ENCODE measurements around the gene PNMA8B. TPM values are rescaled to one million over a fixed set of nuclear protein-coding genes. Genes with fewer than 3 reads are reported as not detected.

Gene PNMA8B
- total RNA-seq, 1 experiment from 2014 or later: 0.10 TPM

DNA sequence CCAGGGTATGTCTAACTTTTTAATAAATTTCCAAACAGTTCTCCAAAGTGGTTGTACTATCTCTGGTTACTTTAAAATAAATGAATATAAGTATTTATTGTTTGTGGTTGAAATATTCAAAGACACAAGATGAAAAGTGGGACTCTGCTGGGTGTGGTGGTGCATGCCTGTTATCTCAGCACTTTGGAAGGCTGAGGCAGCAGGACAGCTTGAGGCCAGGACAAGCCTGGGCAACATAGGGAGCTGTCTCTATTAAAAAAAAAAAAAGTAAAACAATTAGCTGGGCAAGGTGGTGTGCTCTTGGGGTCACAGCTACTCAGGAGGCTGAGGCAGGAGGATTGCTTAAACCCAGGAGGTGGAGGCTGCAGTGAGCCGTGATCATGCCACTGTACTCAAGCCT is 34.7 kb downstream of the PNMA8B start:
- CTCF ChIA-PET: no interaction called here
- Histone ChIP-seq H3K9me3 (ENCODE audit: control insufficient read depth in 1 of 2, insufficient read depth in 1 of 2, low read depth in 1 of 2, low read length in 2 of 2) (no peaks in the 10 kb centered on the region), H3K27ac (ENCODE audit: low read depth, low read length) (no peak overlapping the region), H3K9ac (ENCODE audit: low read length) (no peak overlapping the region), H4K20me1 (ENCODE audit: insufficient read depth) (no peaks in the 10 kb centered on the region), H3K4me1 (ENCODE audit: control insufficient read depth in 1 of 2, insufficient read depth in 2 of 2, low read length in 2 of 2) (no peaks in the 10 kb centered on the region), H3K27me3 (ENCODE audit: insufficient read depth, low read length) (no peaks in the 10 kb centered on the region), H3K79me2 (ENCODE audit: insufficient read depth, low read length) (no peaks in the 10 kb centered on the region), H3K9me2 (ENCODE audit: insufficient read depth) (no peaks in the 10 kb centered on the region), H3K4me2 (ENCODE audit: low read length) (no peak overlapping the region), H2AFZ (ENCODE audit: low read depth, low read length, poor library complexity, severe bottlenecking) (no peak overlapping the region), H3K36me3 (ENCODE audit: control insufficient read depth in 1 of 2, insufficient read depth in 2 of 2, low read length in 2 of 2) (no peaks in the 10 kb centered on the region), H3K4me3 (replicated peaks in 1 of 2; ENCODE audit: low read depth in 1 of 2, low read length in 2 of 2) (no peak overlapping the region)
- no peak for TF ChIP-seq REST (IDR thresholded peaks at IDR 0.05; ENCODE audit: low read depth)
- TF ChIP-seq SIN3A (IDR thresholded peaks at IDR 0.05; ENCODE audit: low read depth): no peak
- TF ChIP-seq SP1 (IDR thresholded peaks at IDR 0.05; ENCODE audit: low read depth): no peak
- TF ChIP-seq POLR2A (IDR thresholded peaks at IDR 0.05; ENCODE audit: borderline replicate concordance, extremely low read depth, insufficient read depth, insufficient read length): no peak
- no peak for DNase-seq (ENCODE audit: low read depth, low spot score)
- POLR2A ChIA-PET: no interaction called here
- RAD21 ChIA-PET (ENCODE audit: low non-redundant PET in 1 of 2, low total read pairs in 2 of 2, uncharacterized antibody in 2 of 2, unreplicated experiment in 2 of 2): no interaction called here
- BruUV-seq (replicated peaks): no TSS peak
- intact Hi-C loops (cut with micrococcal nuclease): no loop called here
- no peak for ATAC-seq

DNA sequence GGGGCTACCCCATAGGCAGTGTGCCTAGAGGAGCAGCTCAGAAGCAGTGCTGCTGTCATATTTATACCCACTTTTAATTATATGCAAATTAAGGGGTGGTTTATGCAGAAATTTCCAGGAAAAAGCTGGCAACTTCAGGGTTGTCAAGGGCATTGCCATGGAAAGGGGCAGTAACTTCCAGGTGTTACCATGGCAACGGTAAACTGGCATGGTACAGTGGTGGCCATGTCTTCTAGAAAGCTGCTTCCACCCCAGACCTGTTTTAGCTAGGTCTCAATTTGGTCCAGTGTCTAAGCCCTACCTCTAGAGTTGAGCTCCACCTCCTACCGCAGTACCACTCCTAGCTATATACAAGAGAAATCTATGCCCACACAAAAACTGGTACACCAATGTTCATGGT is 35.6 kb downstream of the PNMA8B start:
- no TSS peak for BruUV-seq (replicated peaks)
- no peak overlapping the region for H3K4me2 ChIP-seq (ENCODE audit: low read length)
- ChIA-PET CTCF (no interaction called here), RAD21 (ENCODE audit: low non-redundant PET in 1 of 2, low total read pairs in 2 of 2, uncharacterized antibody in 2 of 2, unreplicated experiment in 2 of 2) (no interaction called here), POLR2A (no interaction called here)
- H3K9me2 ChIP-seq (ENCODE audit: insufficient read depth): no peaks in the 10 kb centered on the region
- no peak overlapping the region for H2AFZ ChIP-seq (ENCODE audit: low read depth, low read length, poor library complexity, severe bottlenecking)
- no peak overlapping the region for H3K4me3 ChIP-seq (replicated peaks in 1 of 2; ENCODE audit: low read depth in 1 of 2, low read length in 2 of 2)
- H4K20me1 ChIP-seq (ENCODE audit: insufficient read depth): no peaks in the 10 kb centered on the region
- H3K27me3 ChIP-seq (ENCODE audit: insufficient read depth, low read length): no peaks in the 10 kb centered on the region
- no peaks in the 10 kb centered on the region for H3K36me3 ChIP-seq (ENCODE audit: control insufficient read depth in 1 of 2, insufficient read depth in 2 of 2, low read length in 2 of 2)
- no peaks in the 10 kb centered on the region for H3K79me2 ChIP-seq (ENCODE audit: insufficient read depth, low read length)
- DNase-seq (ENCODE audit: low read depth, low spot score) (no peak), ATAC-seq (no peak)
- intact Hi-C loops (cut with micrococcal nuclease): no loop called here
- H3K4me1 ChIP-seq (ENCODE audit: control insufficient read depth in 1 of 2, insufficient read depth in 2 of 2, low read length in 2 of 2): no peaks in the 10 kb centered on the region
- H3K27ac ChIP-seq (ENCODE audit: low read depth, low read length): no peak overlapping the region
- no peak overlapping the region for H3K9ac ChIP-seq (ENCODE audit: low read length)
- H3K9me3 ChIP-seq (ENCODE audit: control insufficient read depth in 1 of 2, insufficient read depth in 1 of 2, low read depth in 1 of 2, low read length in 2 of 2): no peaks in the 10 kb centered on the region
- TF ChIP-seq, protein P1, sequence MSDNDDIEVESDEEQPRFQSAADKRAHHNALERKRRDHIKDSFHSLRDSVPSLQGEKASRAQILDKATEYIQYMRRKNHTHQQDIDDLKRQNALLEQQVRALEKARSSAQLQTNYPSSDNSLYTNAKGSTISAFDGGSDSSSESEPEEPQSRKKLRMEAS (IDR thresholded peaks at IDR 0.05): no peak
- TF ChIP-seq EZH2phosphoT487 (IDR thresholded peaks at IDR 0.05; ENCODE audit: borderline replicate concordance) (no peak), CBX3 (IDR thresholded peaks at IDR 0.05; ENCODE audit: low read depth) (no peak), TCF7L2 (IDR thresholded peaks at IDR 0.05; ENCODE audit: borderline replicate concordance, extremely low read depth, insufficient read depth, insufficient read length) (no peak), POLR2A (IDR thresholded peaks at IDR 0.05; ENCODE audit: borderline replicate concordance, extremely low read depth, insufficient read depth, insufficient read length) (no peak), POLR2AphosphoS5 (IDR thresholded peaks at IDR 0.05; ENCODE audit: low read depth, low read length) (no peak), CEBPB (IDR thresholded peaks at IDR 0.05; ENCODE audit: low read depth) (no peak), EZH2 (IDR thresholded peaks at IDR 0.05) (no peak), ELF1 (IDR thresholded peaks at IDR 0.05; ENCODE audit: borderline replicate concordance, low read depth) (no peak), SIN3A (IDR thresholded peaks at IDR 0.05; ENCODE audit: low read depth) (no peak)
- TF ChIP-seq, protein P2, sequence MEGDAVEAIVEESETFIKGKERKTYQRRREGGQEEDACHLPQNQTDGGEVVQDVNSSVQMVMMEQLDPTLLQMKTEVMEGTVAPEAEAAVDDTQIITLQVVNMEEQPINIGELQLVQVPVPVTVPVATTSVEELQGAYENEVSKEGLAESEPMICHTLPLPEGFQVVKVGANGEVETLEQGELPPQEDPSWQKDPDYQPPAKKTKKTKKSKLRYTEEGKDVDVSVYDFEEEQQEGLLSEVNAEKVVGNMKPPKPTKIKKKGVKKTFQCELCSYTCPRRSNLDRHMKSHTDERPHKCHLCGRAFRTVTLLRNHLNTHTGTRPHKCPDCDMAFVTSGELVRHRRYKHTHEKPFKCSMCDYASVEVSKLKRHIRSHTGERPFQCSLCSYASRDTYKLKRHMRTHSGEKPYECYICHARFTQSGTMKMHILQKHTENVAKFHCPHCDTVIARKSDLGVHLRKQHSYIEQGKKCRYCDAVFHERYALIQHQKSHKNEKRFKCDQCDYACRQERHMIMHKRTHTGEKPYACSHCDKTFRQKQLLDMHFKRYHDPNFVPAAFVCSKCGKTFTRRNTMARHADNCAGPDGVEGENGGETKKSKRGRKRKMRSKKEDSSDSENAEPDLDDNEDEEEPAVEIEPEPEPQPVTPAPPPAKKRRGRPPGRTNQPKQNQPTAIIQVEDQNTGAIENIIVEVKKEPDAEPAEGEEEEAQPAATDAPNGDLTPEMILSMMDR (IDR thresholded peaks at IDR 0.05 in 2 of 3, conservative IDR thresholded peaks at IDR 0.05 in 1 of 3; ENCODE audit: borderline replicate concordance in 1 of 3, insufficient read depth in 1 of 3, low read depth in 2 of 3, low read length in 2 of 3): no peak
